CD14-positive monocyte (primary cell): ENCODE data around the gene BCAN. TPM values are rescaled to one million over a fixed set of nuclear protein-coding genes. Genes with fewer than 3 reads are reported as not detected.
A peak's percentile ranks its signal among the peaks of the same experiment; 100 is the strongest.

Source experiments
- DNase-seq, 3 donors: peaks; one replicate each; pipeline ENCODE4 v3.0.0-alpha.2; 2011 to 2022
- H2AFZ ChIP-seq: 2 replicates; pipeline ENCODE4 v1.6.0; 2012; ENCODE audit warnings: mild to moderate bottlenecking, low read depth, low read length, inconsistent platforms; ENCODE audit not compliant: insufficient read depth, poor library complexity, severe bottlenecking
- H3K27ac ChIP-seq, 2 donors: 1 replicate in 1 of 2; 2 replicates in 1 of 2; pipeline ENCODE4 v1.5.1; 2012 to 2013; ENCODE audit warnings: low read length in 2 of 2, control low read depth in 1 of 2, inconsistent platforms in 1 of 2, low read depth in 1 of 2, mild to moderate bottlenecking in 1 of 2
- H3K27me3 ChIP-seq, 2 donors: one replicate each; pipeline versions ENCODE4 v1.6.0 to v1.6.1; 2011 to 2013; ENCODE audit warnings: low read length in 2 of 2; ENCODE audit not compliant: control insufficient read depth in 2 of 2, insufficient read depth in 2 of 2
- H3K36me3 ChIP-seq, 2 donors: replicated peaks in 1 of 2; 1 replicate in 1 of 2; 2 replicates in 1 of 2; pipeline versions ENCODE4 v1.5.1 to v1.6.1; 2012 to 2013; ENCODE audit warnings: low read length in 2 of 2, control low read depth in 1 of 2, inconsistent platforms in 1 of 2, mild to moderate bottlenecking in 1 of 2; ENCODE audit not compliant: insufficient read depth in 2 of 2, control insufficient read depth in 1 of 2
- H3K4me1 ChIP-seq, 2 donors: 1 replicate in 1 of 2; 2 replicates in 1 of 2; pipeline versions ENCODE4 v1.5.1 to v1.6.1; 2012 to 2013; ENCODE audit warnings: low read length in 2 of 2, control low read depth in 1 of 2, inconsistent platforms in 1 of 2, mild to moderate bottlenecking in 1 of 2, moderate library complexity in 1 of 2; ENCODE audit not compliant: insufficient read depth in 2 of 2, control insufficient read depth in 1 of 2
- H3K4me2 ChIP-seq: replicated peaks from 2 replicates; pipeline ENCODE3; 2012; ENCODE audit warnings: low read length, moderate library complexity, mild to moderate bottlenecking; ENCODE audit not compliant: poor library complexity, severe bottlenecking; ENCODE audit errors: extremely low read depth
- H3K4me3 ChIP-seq, 3 experiments: fragments of 200-600 bp in 1 of 3; sonication (generic) in 1 of 3; replicated peaks in 1 of 3; 1 replicate in 2 of 3; 2 replicates in 1 of 3; pipeline ENCODE4 v1.5.1; 2011 to 2013; ENCODE audit warnings: low read length in 3 of 3, mild to moderate bottlenecking in 3 of 3, control low read depth in 2 of 3, low read depth in 2 of 3, inconsistent platforms in 1 of 3, moderate library complexity in 1 of 3
- H3K79me2 ChIP-seq: 2 replicates; pipeline ENCODE4 v1.6.0; 2012; ENCODE audit warnings: mild to moderate bottlenecking, control low read depth, inconsistent platforms, low read length, moderate library complexity; ENCODE audit not compliant: insufficient read depth
- H3K9ac ChIP-seq: 2 replicates; pipeline ENCODE4 v1.6.0; 2017; ENCODE audit warnings: low read length, mild to moderate bottlenecking; ENCODE audit not compliant: insufficient read depth, poor library complexity, severe bottlenecking
- H3K9me3 ChIP-seq, 2 donors: replicated peaks in 1 of 2; 1 replicate in 1 of 2; 2 replicates in 1 of 2; pipeline versions ENCODE4 v1.5.1 to v1.6.1; 2012 to 2013; ENCODE audit warnings: low read length in 2 of 2, control low read depth in 1 of 2; ENCODE audit not compliant: control insufficient read depth in 1 of 2, insufficient read depth in 1 of 2
- H4K20me1 ChIP-seq: 2 replicates; pipeline ENCODE4 v1.6.0; 2012; ENCODE audit warnings: mild to moderate bottlenecking, low read length, control low read depth, moderate library complexity; ENCODE audit not compliant: insufficient read depth
- H3K27ac Mint-ChIP-seq, 7 donors: one replicate each; pipeline ENCODE4 v1.8.0; 2020; ENCODE audit warnings: mild to moderate bottlenecking in 7 of 7, mixed read lengths in 7 of 7, moderate library complexity in 6 of 7, inconsistent platforms in 2 of 7
- H3K27me3 Mint-ChIP-seq, 3 donors: one replicate each; pipeline ENCODE4 v1.8.0; 2021 to 2022; ENCODE audit warnings: low read depth in 3 of 3, mild to moderate bottlenecking in 3 of 3, mixed read lengths in 3 of 3, moderate library complexity in 3 of 3, inconsistent platforms in 1 of 3
- H3K36me3 Mint-ChIP-seq, 2 donors: one replicate each; pipeline ENCODE4 v1.8.0; 2020; ENCODE audit warnings: mixed read lengths in 2 of 2, inconsistent platforms in 1 of 2, mild to moderate bottlenecking in 1 of 2
- H3K4me1 Mint-ChIP-seq: one replicate; pipeline ENCODE4 v1.8.0; 2020; ENCODE audit warnings: mild to moderate bottlenecking, mixed read lengths
- H3K4me3 Mint-ChIP-seq, 2 donors: one replicate each; pipeline ENCODE4 v1.8.0; 2020; ENCODE audit warnings: mild to moderate bottlenecking in 2 of 2, mixed read lengths in 2 of 2, moderate library complexity in 1 of 2
- H3K9me3 Mint-ChIP-seq, 7 donors: one replicate each; pipeline ENCODE4 v1.8.0; 2020 to 2022; ENCODE audit warnings: mixed read lengths in 7 of 7, mild to moderate bottlenecking in 6 of 7, moderate library complexity in 6 of 7, inconsistent platforms in 2 of 7
- WGBS: methylation state at CpG from one replicate; pipeline ENCODE4 v1.1.5; 2013; ENCODE audit warnings: missing lambda C conversion rate; ENCODE audit not compliant: insufficient coverage; 5-methylcytosine and 5-hydroxymethylcytosine counted together
- intact Hi-C, 2 donors: fragments of 100-400 bp; cut with micrococcal nuclease; formaldehyde crosslinking; loops; one replicate each; pipeline versions ENCODE4 v1.15.0 to v1.15.1; 2023
- polyA plus RNA-seq, 3 donors: library from polyadenylated mRNA; depleted of rRNA in 1 of 3; unstranded in 2 of 3; stranded (reverse) in 1 of 3; fragments of 300-500 nt in 2 of 3; fragments of >200 nt in 1 of 3; fragmentation: Illumina TruSeq in 2 of 3; gene quantifications; 1 replicate in 2 of 3; 2 replicates in 1 of 3; pipeline ENCODE4 v1.2.3, GENCODE V29; 2012 to 2021
- TF ChIP-seq, protein P1 (sequence below): fragments of 200-600 bp; IDR thresholded peaks from one replicate; pipeline ENCODE4 v1.8.0; 2022; ENCODE audit warnings: antibody characterized with exemption, mild to moderate bottlenecking

BCAN gene
- polyA plus RNA-seq, 3 donors, result not detected

DNA sequence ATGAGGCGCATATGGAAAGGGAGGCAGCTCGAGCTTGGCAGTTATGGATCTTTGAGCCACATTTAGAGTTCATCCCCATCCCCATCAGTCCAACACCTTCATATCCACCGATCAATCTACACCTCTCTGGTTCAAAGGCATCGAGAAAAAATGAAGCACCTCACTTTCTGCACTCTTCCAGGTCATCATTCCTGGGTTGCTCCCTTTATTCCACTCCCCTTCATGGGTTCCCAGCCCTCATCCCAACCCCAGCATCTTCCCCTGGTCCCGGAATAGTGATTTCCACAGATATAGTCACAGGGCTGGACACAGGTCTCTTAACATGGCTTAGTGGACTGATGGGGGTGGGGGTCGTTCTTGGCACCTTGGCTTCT lies 22.3 kb upstream of the BCAN start:
- Histone ChIP-seq H3K79me2 (no peaks in the 10 kb centered on the region), H3K4me1 (peaks cover 6 to 11% of the 10 kb centered on the region in 2 donors), H3K4me3 (no peak overlapping the region), H3K36me3 (no peaks in the 10 kb centered on the region), H4K20me1 (no peaks in the 10 kb centered on the region), H3K9ac (no peak overlapping the region), H3K27ac (no peak overlapping the region), H3K27me3 (peaks cover 47 to 71% of the 10 kb centered on the region in 2 donors), H3K9me3 (peaks cover 0 to 8% of the 10 kb centered on the region in 2 donors), H2AFZ (no peak overlapping the region), H3K4me2 (no peak overlapping the region)
- Mint-ChIP-seq H3K36me3 (no peaks in the 10 kb centered on the region), H3K27me3 (peaks cover 63 to 92% (median 69%) of the 10 kb centered on the region in 3 donors), H3K4me1 (peaks cover 4% of the 10 kb centered on the region), H3K27ac (no peak overlapping the region), H3K4me3 (peak overlapping the region in 1 of 2 donors; percentile 26), H3K9me3 (peaks cover 0 to 11% (median 0%) of the 10 kb centered on the region in 7 donors)
- DNase-seq, result no peak
- 31% methylated on average over 3 of the region's 6 CpGs for WGBS
- TF ChIP-seq, protein P1, sequence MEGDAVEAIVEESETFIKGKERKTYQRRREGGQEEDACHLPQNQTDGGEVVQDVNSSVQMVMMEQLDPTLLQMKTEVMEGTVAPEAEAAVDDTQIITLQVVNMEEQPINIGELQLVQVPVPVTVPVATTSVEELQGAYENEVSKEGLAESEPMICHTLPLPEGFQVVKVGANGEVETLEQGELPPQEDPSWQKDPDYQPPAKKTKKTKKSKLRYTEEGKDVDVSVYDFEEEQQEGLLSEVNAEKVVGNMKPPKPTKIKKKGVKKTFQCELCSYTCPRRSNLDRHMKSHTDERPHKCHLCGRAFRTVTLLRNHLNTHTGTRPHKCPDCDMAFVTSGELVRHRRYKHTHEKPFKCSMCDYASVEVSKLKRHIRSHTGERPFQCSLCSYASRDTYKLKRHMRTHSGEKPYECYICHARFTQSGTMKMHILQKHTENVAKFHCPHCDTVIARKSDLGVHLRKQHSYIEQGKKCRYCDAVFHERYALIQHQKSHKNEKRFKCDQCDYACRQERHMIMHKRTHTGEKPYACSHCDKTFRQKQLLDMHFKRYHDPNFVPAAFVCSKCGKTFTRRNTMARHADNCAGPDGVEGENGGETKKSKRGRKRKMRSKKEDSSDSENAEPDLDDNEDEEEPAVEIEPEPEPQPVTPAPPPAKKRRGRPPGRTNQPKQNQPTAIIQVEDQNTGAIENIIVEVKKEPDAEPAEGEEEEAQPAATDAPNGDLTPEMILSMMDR, result peak; percentile 20
- intact Hi-C loops, result no loop called here

DNA sequence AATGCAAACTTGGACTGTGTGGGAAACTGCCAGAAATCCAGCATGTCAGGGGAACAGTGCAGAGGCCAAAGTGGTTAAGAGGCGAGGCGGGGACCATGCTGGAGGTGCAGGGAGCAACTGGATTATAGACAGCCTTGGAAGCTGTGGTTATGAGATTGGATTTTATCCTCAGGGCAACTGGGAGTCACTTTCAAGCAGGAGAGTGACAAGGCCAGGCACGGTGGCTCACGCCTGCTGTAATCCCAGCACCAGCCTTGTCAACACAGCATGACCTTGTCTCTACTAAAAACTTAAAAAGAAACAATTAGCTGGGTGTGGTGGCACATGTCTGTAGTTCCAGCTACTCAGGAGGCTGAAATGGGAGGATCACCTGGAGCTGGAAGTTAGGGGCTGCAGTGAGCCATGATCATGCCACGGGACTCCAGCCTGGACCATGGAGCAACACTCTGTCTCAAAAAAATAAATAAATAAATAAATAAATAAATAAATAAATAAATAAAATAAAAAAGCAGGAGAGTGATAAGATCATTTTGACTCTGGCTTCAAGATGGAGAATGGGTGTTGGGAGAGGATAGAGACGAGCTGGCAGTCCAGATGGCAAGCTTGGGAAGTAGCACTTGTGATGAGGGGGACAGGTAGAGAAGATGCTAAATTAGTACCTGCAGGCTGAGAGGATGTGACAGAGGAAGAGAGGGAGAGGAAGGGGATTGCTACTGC lies 19.2 kb upstream of the BCAN start:
- Mint-ChIP-seq H3K27ac (no peak overlapping the region), H3K9me3 (peaks cover 0 to 12% (median 5%) of the 10 kb centered on the region in 7 donors), H3K4me1 (peaks cover 10% of the 10 kb centered on the region), H3K36me3 (peaks cover 0 to 2% of the 10 kb centered on the region in 2 donors), H3K4me3 (peak overlapping the region in 1 of 2 donors; percentile 81), H3K27me3 (peaks cover 69 to 91% (median 82%) of the 10 kb centered on the region in 3 donors)
- WGBS, result 100% methylated on average over 3 of the region's 6 CpGs
- Histone ChIP-seq H3K9ac (no peak overlapping the region), H3K27ac (no peak overlapping the region), H3K4me1 (peaks cover 14 to 22% of the 10 kb centered on the region in 2 donors), H3K9me3 (peaks cover 0 to 8% of the 10 kb centered on the region in 2 donors), H4K20me1 (no peaks in the 10 kb centered on the region), H3K4me3 (no peak overlapping the region), H3K79me2 (no peaks in the 10 kb centered on the region), H3K27me3 (peaks cover 65 to 86% of the 10 kb centered on the region in 2 donors), H3K36me3 (no peaks in the 10 kb centered on the region), H2AFZ (no peak overlapping the region), H3K4me2 (no peak overlapping the region)
- TF ChIP-seq, protein P1, result no peak
- DNase-seq, result no peak
- intact Hi-C loops, result loop anchor here in 1 of 2 donors (10.0 kb wide), 1 partner anchor 52 kb away; the partner anchor contains the start of gene NES
